ENCODE measurements around the gene POU6F2. TPM values are rescaled to one million over a fixed set of nuclear protein-coding genes. Genes with fewer than 3 reads are reported as not detected.

The POU6F2 gene
- total RNA-seq, 1 experiment from 2014 or later: not detected

GRCh38 chr7:39459636-39460035 lies 481.9 kb downstream of the POU6F2 start:
- in situ Hi-C loops (cut with HindIII; ENCODE audit: low pct_unique_long_range_greater_than_20kb, low sequenced_read_pairs) (no loop called here), intact Hi-C loops (cut with micrococcal nuclease; ENCODE audit: unreplicated experiment) (no loop called here)
- ATAC-seq (no peak), DNase-seq (ENCODE audit: low read depth, low spot score) (no peak)
- H3K9me3 ChIP-seq (ENCODE audit: control insufficient read depth, insufficient read depth, low read depth, low read length): no peaks in the 10 kb centered on the region
- H3K4me1 ChIP-seq (ENCODE audit: control insufficient read depth, insufficient read depth, low read length): no peaks in the 10 kb centered on the region
- no peaks in the 10 kb centered on the region for H3K36me3 ChIP-seq (ENCODE audit: control insufficient read depth, insufficient read depth, low read length)
- CTCF ChIA-PET: no interaction called here
- BruUV-seq (replicated peaks): no TSS peak
- no peak overlapping the region for H3K4me3 ChIP-seq (ENCODE audit: low read depth in 2 of 2, low read length in 2 of 2)
- peaks cover 8% of the 10 kb centered on the region for H3K27me3 ChIP-seq (ENCODE audit: control insufficient read depth, insufficient read depth, low read length)
- POLR2A ChIA-PET: no interaction called here
- no peak for TF ChIP-seq CTCF (IDR thresholded peaks at IDR 0.05)
- no peak for TF ChIP-seq REST (IDR thresholded peaks at IDR 0.05; ENCODE audit: insufficient read depth in 1 of 2, low read depth in 2 of 2, low read length in 1 of 2)
- no peak for TF ChIP-seq SIN3A (IDR thresholded peaks at IDR 0.05; ENCODE audit: borderline replicate concordance, insufficient read depth, low read depth, low read length)
- no peak for TF ChIP-seq POLR2AphosphoS5 (IDR thresholded peaks at IDR 0.05; ENCODE audit: low read depth, low read length)
- no peak for TF ChIP-seq TCF7L2 (IDR thresholded peaks at IDR 0.05; ENCODE audit: low read depth, low read length)
- H3K27ac ChIP-seq (ENCODE audit: low read length): no peak overlapping the region

- no peaks in the 10 kb centered on the region for H3K36me3 ChIP-seq (ENCODE audit: control insufficient read depth, insufficient read depth, low read length)
- no peaks in the 10 kb centered on the region for H3K9me3 ChIP-seq (ENCODE audit: control insufficient read depth, insufficient read depth, low read depth, low read length)
- in situ Hi-C loops (cut with HindIII; ENCODE audit: low pct_unique_long_range_greater_than_20kb, low sequenced_read_pairs) (no loop called here), intact Hi-C loops (cut with micrococcal nuclease; ENCODE audit: unreplicated experiment) (no loop called here)
- H3K27ac ChIP-seq (ENCODE audit: low read length): no peak overlapping the region
- ATAC-seq (no peak), DNase-seq (ENCODE audit: low read depth, low spot score) (no peak)
- BruUV-seq (replicated peaks): no TSS peak
- TF ChIP-seq SIN3A (IDR thresholded peaks at IDR 0.05; ENCODE audit: borderline replicate concordance, insufficient read depth, low read depth, low read length) (no peak), TCF7L2 (IDR thresholded peaks at IDR 0.05; ENCODE audit: low read depth, low read length) (no peak), REST (IDR thresholded peaks at IDR 0.05; ENCODE audit: insufficient read depth in 1 of 2, low read depth in 2 of 2, low read length in 1 of 2) (no peak), CTCF (IDR thresholded peaks at IDR 0.05) (no peak), POLR2AphosphoS5 (IDR thresholded peaks at IDR 0.05; ENCODE audit: low read depth, low read length) (no peak)
- H3K27me3 ChIP-seq (ENCODE audit: control insufficient read depth, insufficient read depth, low read length): peaks cover 6% of the 10 kb centered on the region
- CTCF ChIA-PET: no interaction called here
- H3K4me1 ChIP-seq (ENCODE audit: control insufficient read depth, insufficient read depth, low read length): peaks cover 4% of the 10 kb centered on the region; the same call in 1 of the 2 replicates
- POLR2A ChIA-PET: no interaction called here
- H3K4me3 ChIP-seq (ENCODE audit: low read depth in 2 of 2, low read length in 2 of 2): no peak overlapping the region
These were observed 482.8 kb downstream of the POU6F2 start for GRCh38 chr7:39460486-39460885.
